A549 (cell line): Measurements from ENCODE around the gene MAGI2. TPM values are rescaled to one million over a fixed set of nuclear protein-coding genes. Genes with fewer than 3 reads are reported as not detected.

Experiments
- ATAC-seq, 2 experiments: fragments of 200-7000 bp in 1 of 2; fragments of >200 bp in 1 of 2; cut with Nextera tagmentation in 1 of 2; cut with Tn5 transposase in 1 of 2; 3 replicates each; pipeline versions ENCODE4 v1.8.0 to v1.9.1; 2018 to 2020; ENCODE audit warnings: mild to moderate bottlenecking in 1 of 2, moderate library complexity in 1 of 2
- CTCF ChIA-PET: fragments of 300-600 bp; sonication (Branson Sonifier 250); formaldehyde crosslinking; extraction: SDS; loops from one replicate; lab custom pipeline; 2021; ENCODE audit warnings: antibody characterized with exemption, inconsistent platforms; lab: Yijun Ruan, JAX
- POLR2A ChIA-PET: fragments of 350-600 bp; formaldehyde crosslinking; extraction: SDS; loops from one replicate; lab custom pipeline; 2021; ENCODE audit warnings: antibody characterized with exemption, inconsistent platforms; lab: Yijun Ruan, JAX
- DNase-seq, 2 experiments: peaks; one replicate each; pipeline versions ENCODE4 v3.0.0 to v3.0.0-alpha.2; 2011 to 2016; ENCODE audit warnings: low read depth in 1 of 2, low spot score in 1 of 2
- FAIRE-seq: peaks from 2 replicates; lab custom pipeline; 2011; peaks lifted over from hg19 to GRCh38; lab: Jason Lieb, UNC
- H3K27ac ChIP-seq, 2 experiments: fragments of >200 bp; sonication (Bioruptor Twin); formaldehyde crosslinking; 3 replicates each; pipeline ENCODE4 v1.5.1; 2016 to 2017
- H3K4me1 ChIP-seq: fragments of >200 bp; sonication (Bioruptor Twin); formaldehyde crosslinking; 3 replicates; pipeline ENCODE4 v1.6.1; 2016
- H3K4me2 ChIP-seq: fragments of >200 bp; sonication (Bioruptor Twin); formaldehyde crosslinking; 3 replicates; pipeline ENCODE4 v1.6.1; 2016
- H3K4me3 ChIP-seq: fragments of >200 bp; sonication (Bioruptor Twin); formaldehyde crosslinking; 3 replicates; pipeline ENCODE4 v1.5.1; 2016
- H3K9me3 ChIP-seq: fragments of >200 bp; sonication (Bioruptor Twin); formaldehyde crosslinking; 3 replicates; pipeline ENCODE4 v1.6.1; 2016
- ATOH8 ChIP-seq: fragments of 250-450 bp; sonication (Bioruptor Pico); IDR thresholded peaks from 2 replicates; pipeline ENCODE4 v1.5.0; 2020; ENCODE audit warnings: low read depth, mild to moderate bottlenecking, moderate library complexity
- BHLHE40 ChIP-seq: IDR thresholded peaks from 2 replicates; pipeline ENCODE4 v1.6.1; 2012; ENCODE audit warnings: low read depth, low read length, inconsistent platforms
- CBX8 ChIP-seq: fragments of 200-600 bp; sonication (generic); IDR thresholded peaks from 2 replicates; pipeline ENCODE4 v1.6.1; 2016
- CEBPB ChIP-seq, 2 experiments: fragments of >200 bp in 1 of 2; sonication (Bioruptor Twin) in 1 of 2; formaldehyde crosslinking in 1 of 2; IDR thresholded peaks; 2 replicates each; pipeline ENCODE4 v1.6.1; 2012 to 2016
- E2F6 ChIP-seq: IDR thresholded peaks from 2 replicates; pipeline ENCODE4 v1.6.1; 2012; ENCODE audit warnings: low read depth, borderline replicate concordance
- ESRRA ChIP-seq: fragments of 150-350 bp; IDR thresholded peaks from 2 replicates; pipeline ENCODE4 v1.6.1; 2014; ENCODE audit warnings: mild to moderate bottlenecking, low read length, borderline replicate concordance
- FOSL2 ChIP-seq, 2 experiments: fragments of 450-650 bp in 1 of 2; fragments of >200 bp in 1 of 2; sonication (Bioruptor Twin) in 1 of 2; formaldehyde crosslinking; IDR thresholded peaks; 2 replicates each; pipeline versions ENCODE4 v1.5.0 to v1.6.1; 2016 to 2020; ENCODE audit warnings: mild to moderate bottlenecking in 1 of 2, moderate library complexity in 1 of 2
- FOXS1 ChIP-seq: fragments of 250-450 bp; sonication (Bioruptor Pico); IDR thresholded peaks from 2 replicates; pipeline ENCODE4 v1.5.0; 2020; ENCODE audit warnings: mild to moderate bottlenecking, moderate library complexity
- HDAC2 ChIP-seq: fragments of 200-600 bp; sonication (generic); IDR thresholded peaks from 2 replicates; pipeline ENCODE4 v1.6.1; 2016
- HOXB5 ChIP-seq: fragments of 250-450 bp; sonication (Bioruptor Pico); IDR thresholded peaks from 2 replicates; pipeline ENCODE4 v1.5.0; 2020; ENCODE audit warnings: mild to moderate bottlenecking, moderate library complexity
- JUN ChIP-seq, 2 experiments: fragments of >200 bp; sonication (Bioruptor Twin); formaldehyde crosslinking; IDR thresholded peaks; 2 replicates in 1 of 2; 3 replicates in 1 of 2; pipeline ENCODE4 v1.6.1; 2016 to 2017
- KDM1A ChIP-seq: fragments of 200-600 bp; sonication (generic); IDR thresholded peaks from 2 replicates; pipeline ENCODE4 v1.6.1; 2016; ENCODE audit warnings: low read depth, mild to moderate bottlenecking
- KDM5A ChIP-seq: fragments of 200-600 bp; sonication (generic); IDR thresholded peaks from 2 replicates; pipeline ENCODE4 v1.6.1; 2016; ENCODE audit warnings: antibody characterized with exemption, mild to moderate bottlenecking
- MAFK ChIP-seq: fragments of 450-650 bp; IDR thresholded peaks from 2 replicates; pipeline ENCODE4 v1.6.1; 2014; ENCODE audit not compliant: partially characterized antibody
- NFE2L2 ChIP-seq: fragments of 150-350 bp; conservative IDR thresholded peaks from 2 replicates; pipeline ENCODE4 v1.6.1; 2014; ENCODE audit warnings: low read length
- NPAS2 ChIP-seq: fragments of 250-450 bp; sonication (Bioruptor Pico); IDR thresholded peaks from 2 replicates; pipeline ENCODE4 v1.8.0; 2022; ENCODE audit warnings: mild to moderate bottlenecking, moderate library complexity, borderline replicate concordance
- NR3C1 ChIP-seq: fragments of >200 bp; sonication (Bioruptor Twin); formaldehyde crosslinking; IDR thresholded peaks from 3 replicates; pipeline ENCODE4 v1.6.1; 2017
- POLR2A ChIP-seq: IDR thresholded peaks from 2 replicates; pipeline ENCODE4 v1.6.1; 2012; ENCODE audit warnings: mild to moderate bottlenecking, low read length
- RAD21 ChIP-seq, 2 experiments: fragments of >200 bp in 1 of 2; sonication (Bioruptor Twin) in 1 of 2; formaldehyde crosslinking in 1 of 2; IDR thresholded peaks in 1 of 2; conservative IDR thresholded peaks in 1 of 2; 2 replicates in 1 of 2; 3 replicates in 1 of 2; pipeline ENCODE4 v1.6.1; 2012 to 2018; ENCODE audit warnings: inconsistent platforms in 1 of 2
- RARB ChIP-seq: fragments of 250-450 bp; sonication (Bioruptor Pico); IDR thresholded peaks from 2 replicates; pipeline ENCODE4 v1.8.0; 2021; ENCODE audit warnings: mild to moderate bottlenecking, moderate library complexity
- RCOR1 ChIP-seq: fragments of 150-350 bp; IDR thresholded peaks from 2 replicates; pipeline ENCODE4 v1.6.1; 2014; ENCODE audit warnings: antibody characterized with exemption, low read length, low read depth
- RFX5 ChIP-seq: fragments of 450-650 bp; IDR thresholded peaks from 2 replicates; pipeline ENCODE4 v1.7.1; 2014; ENCODE audit warnings: antibody characterized with exemption, mild to moderate bottlenecking, moderate library complexity
- TFCP2L1 ChIP-seq: fragments of 250-450 bp; sonication (Bioruptor Pico); IDR thresholded peaks from 2 replicates; pipeline ENCODE4 v1.5.0; 2021; ENCODE audit warnings: mild to moderate bottlenecking
- ZSCAN20 ChIP-seq: fragments of 250-450 bp; sonication (Bioruptor Pico); IDR thresholded peaks from 2 replicates; pipeline ENCODE4 v1.8.0; 2022; ENCODE audit warnings: mild to moderate bottlenecking, moderate library complexity
- WGBS: methylation state at CpG from one replicate; pipeline ENCODE4 v1.1.6; 2017; ENCODE audit errors: missing lambda C conversion rate; 5-methylcytosine and 5-hydroxymethylcytosine counted together
- polyA plus RNA-seq, 4 experiments: library from polyadenylated mRNA; depleted of rRNA in 3 of 4; stranded (reverse); fragments of >200 nt; fragmentation: RNase III in 1 of 4; extraction: RNeasy Plus Mini Kit Qiagen cat#74134 plus additional on column Dnase treatment in 1 of 4; gene quantifications; 2 replicates in 3 of 4; 3 replicates in 1 of 4; pipeline ENCODE4 v1.2.3, GENCODE V29; 2011 to 2017
- TF ChIP-seq, protein P1 (sequence below): fragments of >200 bp; sonication (Bioruptor Twin); formaldehyde crosslinking; IDR thresholded peaks from 3 replicates; pipeline ENCODE4 v1.5.1; 2016
- TF ChIP-seq, protein P2 (sequence below): fragments of >200 bp; sonication (Bioruptor Twin); formaldehyde crosslinking; IDR thresholded peaks from 3 replicates; pipeline ENCODE4 v1.6.1; 2016

The MAGI2 gene
- polyA plus RNA-seq, 2 of the 4 experiments (the other 2 are of a cell fraction), result 0.48 to 0.81 TPM

DNA sequence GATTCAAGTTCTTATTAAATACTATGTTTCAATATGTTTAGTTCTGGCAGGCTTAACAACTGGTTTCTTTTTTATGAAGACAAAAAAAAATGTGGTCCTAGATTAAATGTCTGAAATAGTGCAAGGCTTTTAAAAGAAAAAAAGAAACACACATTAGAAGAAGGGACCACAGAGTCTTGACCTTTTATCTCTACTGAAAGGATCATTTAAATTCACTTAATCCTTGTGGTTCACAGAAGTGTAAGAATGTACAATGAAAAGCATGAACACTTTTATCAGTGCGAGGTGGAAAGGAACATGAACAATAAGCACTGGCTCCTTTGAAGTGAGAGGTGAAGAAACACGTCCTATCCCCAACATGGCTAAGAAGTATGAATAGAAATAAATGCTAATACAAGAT is 765.1 kb downstream of the MAGI2 start:
- FAIRE-seq, result no peak
- H3K9me3 ChIP-seq, result no peaks in the 10 kb centered on the region
- H3K27ac ChIP-seq, result no peak overlapping the region
- no peak for DNase-seq
- ChIA-PET CTCF (no interaction called here), POLR2A (no interaction called here)
- no peak for ATAC-seq
- H3K4me2 ChIP-seq, result no peak overlapping the region
- TF ChIP-seq RFX5, result no peak
- TF ChIP-seq ATOH8 (CRISPR knock-in tag), result no peak
- TF ChIP-seq NFE2L2, result no peak
- TF ChIP-seq FOSL2 (IDR thresholded peaks at IDR 0.05), result no peak
- TF ChIP-seq FOSL2 (CRISPR knock-in tag; IDR thresholded peaks at IDR 0.05), result no peak
- TF ChIP-seq, protein P1, sequence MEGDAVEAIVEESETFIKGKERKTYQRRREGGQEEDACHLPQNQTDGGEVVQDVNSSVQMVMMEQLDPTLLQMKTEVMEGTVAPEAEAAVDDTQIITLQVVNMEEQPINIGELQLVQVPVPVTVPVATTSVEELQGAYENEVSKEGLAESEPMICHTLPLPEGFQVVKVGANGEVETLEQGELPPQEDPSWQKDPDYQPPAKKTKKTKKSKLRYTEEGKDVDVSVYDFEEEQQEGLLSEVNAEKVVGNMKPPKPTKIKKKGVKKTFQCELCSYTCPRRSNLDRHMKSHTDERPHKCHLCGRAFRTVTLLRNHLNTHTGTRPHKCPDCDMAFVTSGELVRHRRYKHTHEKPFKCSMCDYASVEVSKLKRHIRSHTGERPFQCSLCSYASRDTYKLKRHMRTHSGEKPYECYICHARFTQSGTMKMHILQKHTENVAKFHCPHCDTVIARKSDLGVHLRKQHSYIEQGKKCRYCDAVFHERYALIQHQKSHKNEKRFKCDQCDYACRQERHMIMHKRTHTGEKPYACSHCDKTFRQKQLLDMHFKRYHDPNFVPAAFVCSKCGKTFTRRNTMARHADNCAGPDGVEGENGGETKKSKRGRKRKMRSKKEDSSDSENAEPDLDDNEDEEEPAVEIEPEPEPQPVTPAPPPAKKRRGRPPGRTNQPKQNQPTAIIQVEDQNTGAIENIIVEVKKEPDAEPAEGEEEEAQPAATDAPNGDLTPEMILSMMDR, result no peak
- no peak for TF ChIP-seq NPAS2 (CRISPR knock-in tag)
- TF ChIP-seq E2F6, result no peak
- H3K4me1 ChIP-seq, result no peaks in the 10 kb centered on the region
- 5% methylated on average over 2 of the region's 2 CpGs for WGBS
- no peak overlapping the region for H3K4me3 ChIP-seq

- FAIRE-seq (no peak), DNase-seq (no peak), ATAC-seq (no peak)
- Histone ChIP-seq H3K4me1 (no peaks in the 10 kb centered on the region), H3K4me2 (no peak overlapping the region), H3K9me3 (no peaks in the 10 kb centered on the region), H3K4me3 (no peak overlapping the region), H3K27ac (no peak overlapping the region)
- 16% methylated on average over 6 of the region's 6 CpGs for WGBS
- ChIA-PET CTCF (no interaction called here), POLR2A (no interaction called here)
- TF ChIP-seq RAD21 (conservative IDR thresholded peaks at IDR 0.05 in 1 of 2, IDR thresholded peaks at IDR 0.05 in 1 of 2), result no peak
- TF ChIP-seq ESRRA, result no peak
- TF ChIP-seq, protein P2, sequence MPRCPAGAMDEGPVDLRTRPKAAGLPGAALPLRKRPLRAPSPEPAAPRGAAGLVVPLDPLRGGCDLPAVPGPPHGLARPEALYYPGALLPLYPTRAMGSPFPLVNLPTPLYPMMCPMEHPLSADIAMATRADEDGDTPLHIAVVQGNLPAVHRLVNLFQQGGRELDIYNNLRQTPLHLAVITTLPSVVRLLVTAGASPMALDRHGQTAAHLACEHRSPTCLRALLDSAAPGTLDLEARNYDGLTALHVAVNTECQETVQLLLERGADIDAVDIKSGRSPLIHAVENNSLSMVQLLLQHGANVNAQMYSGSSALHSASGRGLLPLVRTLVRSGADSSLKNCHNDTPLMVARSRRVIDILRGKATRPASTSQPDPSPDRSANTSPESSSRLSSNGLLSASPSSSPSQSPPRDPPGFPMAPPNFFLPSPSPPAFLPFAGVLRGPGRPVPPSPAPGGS, result no peak
- TF ChIP-seq KDM5A, result no peak
- no peak for TF ChIP-seq RARB (CRISPR knock-in tag)
- no peak for TF ChIP-seq KDM1A
- TF ChIP-seq MAFK, result no peak
- no peak for TF ChIP-seq CBX8
- no peak for TF ChIP-seq FOXS1 (CRISPR knock-in tag)
- no peak for TF ChIP-seq ZSCAN20 (CRISPR knock-in tag)
- TF ChIP-seq CEBPB (IDR thresholded peaks at IDR 0.05), result no peak
- no peak for TF ChIP-seq RCOR1
- no peak for TF ChIP-seq NR3C1
- no peak for TF ChIP-seq TFCP2L1
- TF ChIP-seq POLR2A, result no peak
- no peak for TF ChIP-seq HDAC2
- no peak for TF ChIP-seq FOSL2 (IDR thresholded peaks at IDR 0.05)
- no peak for TF ChIP-seq FOSL2 (CRISPR knock-in tag; IDR thresholded peaks at IDR 0.05)
- no peak for TF ChIP-seq JUN (IDR thresholded peaks at IDR 0.05)
- no peak for TF ChIP-seq BHLHE40
- no peak for TF ChIP-seq HOXB5
Measured at GRCh38 chr7:78686189-78686588, 767.3 kb downstream of the MAGI2 start.
